Glutamatergic neuron (in vitro differentiated cells): ENCODE results near the gene LHCGR. TPM values are rescaled to one million over a fixed set of nuclear protein-coding genes. Genes with fewer than 3 reads are reported as not detected.

Source experiments
- DNase-seq: peaks from one replicate; pipeline ENCODE4 v3.0.0; 2022
- H3K27ac Mint-ChIP-seq: one replicate; pipeline ENCODE4 v1.8.0; 2020; ENCODE audit warnings: mild to moderate bottlenecking, mixed read lengths, inconsistent platforms; ENCODE audit not compliant: unreplicated experiment
- H3K27me3 Mint-ChIP-seq: one replicate; pipeline ENCODE4 v1.8.0; 2020; ENCODE audit warnings: mild to moderate bottlenecking, moderate library complexity, mixed read lengths, inconsistent platforms; ENCODE audit not compliant: unreplicated experiment
- H3K36me3 Mint-ChIP-seq: one replicate; pipeline ENCODE4 v1.8.0; 2020; ENCODE audit warnings: mild to moderate bottlenecking, mixed read lengths, inconsistent platforms; ENCODE audit not compliant: unreplicated experiment
- H3K4me1 Mint-ChIP-seq: one replicate; pipeline ENCODE4 v1.8.0; 2020; ENCODE audit warnings: mild to moderate bottlenecking, low read depth, mixed read lengths, inconsistent platforms; ENCODE audit not compliant: unreplicated experiment
- H3K4me3 Mint-ChIP-seq: one replicate; pipeline ENCODE4 v1.8.0; 2020; ENCODE audit warnings: mild to moderate bottlenecking, mixed read lengths, inconsistent platforms; ENCODE audit not compliant: unreplicated experiment
- H3K9me3 Mint-ChIP-seq: one replicate; pipeline ENCODE4 v1.8.0; 2020; ENCODE audit warnings: mild to moderate bottlenecking, moderate library complexity, mixed read lengths, inconsistent platforms; ENCODE audit not compliant: unreplicated experiment
- total RNA-seq: library from RNA; stranded (reverse); fragmentation: NEBNext Ultra II Directional; extraction: Animal tissue kit (Norgen Biotek cat#: 25700); gene quantifications from one replicate; pipeline ENCODE4 v1.2.1, GENCODE V29; 2021; ENCODE audit not compliant: unreplicated experiment
- TF ChIP-seq, protein P1 (sequence below): fragments of 200-600 bp; sonication (generic); IDR thresholded peaks from one replicate; pipeline ENCODE4 v1.5.0; 2021; ENCODE audit not compliant: partially characterized antibody, unreplicated experiment

The LHCGR gene
- total RNA-seq, 1 donor from 2014 or later, result not detected

DNA sequence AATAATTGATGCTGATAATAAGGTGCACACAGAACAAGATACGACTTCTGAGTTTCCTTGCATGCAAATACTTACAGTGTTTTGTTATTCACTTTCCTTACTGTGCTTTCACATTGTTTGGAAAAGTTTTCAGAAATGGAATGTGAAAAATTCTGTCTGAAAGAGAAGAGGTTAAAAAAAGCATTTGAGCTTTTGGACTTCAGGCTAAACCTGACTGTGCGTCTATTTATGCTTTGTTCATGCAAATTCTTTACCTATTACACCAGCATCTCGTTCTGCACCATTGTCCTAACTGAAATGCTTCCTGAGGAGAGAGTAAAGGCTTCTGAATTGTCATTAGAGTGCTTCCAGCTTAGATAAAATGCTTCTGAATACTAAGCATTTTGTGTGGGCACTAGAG is 61.4 kb downstream of the LHCGR start:
- Mint-ChIP-seq H3K4me1 (peaks cover 8% of the 10 kb centered on the region), H3K4me3 (no peak overlapping the region), H3K9me3 (peaks cover 3% of the 10 kb centered on the region), H3K27me3 (no peaks in the 10 kb centered on the region), H3K27ac (no peak overlapping the region), H3K36me3 (no peaks in the 10 kb centered on the region)
- TF ChIP-seq, protein P1, sequence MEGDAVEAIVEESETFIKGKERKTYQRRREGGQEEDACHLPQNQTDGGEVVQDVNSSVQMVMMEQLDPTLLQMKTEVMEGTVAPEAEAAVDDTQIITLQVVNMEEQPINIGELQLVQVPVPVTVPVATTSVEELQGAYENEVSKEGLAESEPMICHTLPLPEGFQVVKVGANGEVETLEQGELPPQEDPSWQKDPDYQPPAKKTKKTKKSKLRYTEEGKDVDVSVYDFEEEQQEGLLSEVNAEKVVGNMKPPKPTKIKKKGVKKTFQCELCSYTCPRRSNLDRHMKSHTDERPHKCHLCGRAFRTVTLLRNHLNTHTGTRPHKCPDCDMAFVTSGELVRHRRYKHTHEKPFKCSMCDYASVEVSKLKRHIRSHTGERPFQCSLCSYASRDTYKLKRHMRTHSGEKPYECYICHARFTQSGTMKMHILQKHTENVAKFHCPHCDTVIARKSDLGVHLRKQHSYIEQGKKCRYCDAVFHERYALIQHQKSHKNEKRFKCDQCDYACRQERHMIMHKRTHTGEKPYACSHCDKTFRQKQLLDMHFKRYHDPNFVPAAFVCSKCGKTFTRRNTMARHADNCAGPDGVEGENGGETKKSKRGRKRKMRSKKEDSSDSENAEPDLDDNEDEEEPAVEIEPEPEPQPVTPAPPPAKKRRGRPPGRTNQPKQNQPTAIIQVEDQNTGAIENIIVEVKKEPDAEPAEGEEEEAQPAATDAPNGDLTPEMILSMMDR, result no peak
- DNase-seq, result no peak

DNA sequence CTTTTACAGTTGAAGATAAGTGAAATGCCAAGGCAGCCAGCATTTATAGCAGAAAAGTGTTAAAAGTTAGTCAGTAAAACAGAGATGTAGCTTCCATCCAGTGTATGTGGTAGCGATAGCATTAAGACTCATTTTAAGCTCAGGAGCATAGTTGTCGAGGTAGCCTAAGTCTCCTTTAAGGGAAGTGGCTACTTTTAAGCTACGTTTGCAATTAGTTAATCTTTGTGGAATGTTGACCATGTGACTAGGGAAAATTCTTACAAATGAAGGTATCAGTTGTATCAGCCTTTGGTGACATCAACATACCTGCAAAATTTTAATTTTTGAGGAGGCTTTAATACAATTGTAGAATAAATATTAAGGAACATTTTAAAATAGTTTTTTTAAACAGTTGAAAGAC is 61.9 kb downstream of the LHCGR start:
- H3K36me3 Mint-ChIP-seq, result no peaks in the 10 kb centered on the region
- TF ChIP-seq, protein P1, result no peak
- H3K27ac Mint-ChIP-seq, result no peak overlapping the region
- H3K4me3 Mint-ChIP-seq, result no peak overlapping the region
- H3K27me3 Mint-ChIP-seq, result no peaks in the 10 kb centered on the region
- peaks cover 2% of the 10 kb centered on the region for H3K9me3 Mint-ChIP-seq
- H3K4me1 Mint-ChIP-seq, result peaks cover 8% of the 10 kb centered on the region
- no peak for DNase-seq

DNA sequence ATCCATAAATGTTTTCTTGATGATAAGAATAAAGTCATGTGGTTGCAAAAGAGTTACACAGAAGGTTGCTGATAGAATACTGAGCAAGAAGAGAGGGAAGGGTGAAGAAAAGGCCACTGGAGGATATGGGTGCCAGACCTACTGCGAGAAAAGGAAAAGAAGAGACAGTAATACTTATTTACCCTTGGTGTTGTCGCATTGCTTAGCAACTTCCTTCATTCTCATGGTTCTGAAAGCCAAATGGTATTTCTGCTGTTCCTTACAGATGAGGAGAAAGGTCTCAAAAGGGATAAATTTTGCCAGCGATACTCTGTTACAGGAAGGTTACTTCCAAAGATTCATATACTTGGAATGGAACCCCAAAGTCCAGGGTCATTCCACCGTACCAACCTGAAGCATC is 62.5 kb downstream of the LHCGR start:
- peaks cover 8% of the 10 kb centered on the region for H3K4me1 Mint-ChIP-seq
- H3K27me3 Mint-ChIP-seq, result no peaks in the 10 kb centered on the region
- H3K27ac Mint-ChIP-seq, result no peak overlapping the region
- no peaks in the 10 kb centered on the region for H3K36me3 Mint-ChIP-seq
- no peak overlapping the region for H3K4me3 Mint-ChIP-seq
- peaks cover 2% of the 10 kb centered on the region for H3K9me3 Mint-ChIP-seq
- TF ChIP-seq, protein P1, result no peak
- no peak for DNase-seq

DNA sequence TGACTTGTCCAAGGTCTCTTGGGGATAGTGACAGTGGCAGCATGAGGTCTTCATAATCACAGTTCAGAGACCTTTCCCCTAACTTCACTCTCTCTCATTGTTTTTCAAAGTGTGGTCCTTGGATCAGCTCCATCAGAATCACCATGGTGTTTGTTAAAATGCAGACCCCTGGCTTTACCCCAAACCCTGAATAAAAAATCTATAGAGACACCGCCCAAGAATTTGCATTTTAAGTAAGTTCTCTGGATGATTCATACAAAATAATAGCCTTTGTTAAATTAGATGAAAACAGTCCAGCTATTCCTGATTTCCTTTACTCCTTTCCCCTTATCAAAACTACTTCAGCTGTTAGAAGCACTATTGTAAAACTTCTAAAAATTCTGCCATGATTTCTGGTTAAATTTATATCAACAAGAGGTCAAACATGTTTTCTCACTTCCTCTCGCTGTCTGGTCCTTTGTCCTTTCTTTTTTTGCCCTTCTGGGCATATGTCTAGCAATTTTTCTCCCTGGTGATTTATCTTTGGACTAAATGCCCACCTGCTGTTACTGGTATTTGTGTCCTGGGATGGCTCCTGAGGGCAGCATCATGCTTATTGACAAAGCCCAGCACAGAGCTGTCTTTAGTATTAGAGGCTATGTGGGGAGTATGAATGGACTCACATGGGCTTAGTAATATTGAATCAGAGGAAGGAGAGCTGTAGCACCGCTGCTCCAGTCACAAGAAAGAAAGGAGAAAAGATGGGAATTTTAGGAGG is 63.4 kb downstream of the LHCGR start:
- Mint-ChIP-seq H3K36me3 (no peaks in the 10 kb centered on the region), H3K27me3 (no peaks in the 10 kb centered on the region), H3K27ac (no peak overlapping the region), H3K9me3 (peaks cover 2% of the 10 kb centered on the region), H3K4me1 (peaks cover 8% of the 10 kb centered on the region), H3K4me3 (no peak overlapping the region)
- DNase-seq, result no peak
- TF ChIP-seq, protein P1, result no peak

DNA sequence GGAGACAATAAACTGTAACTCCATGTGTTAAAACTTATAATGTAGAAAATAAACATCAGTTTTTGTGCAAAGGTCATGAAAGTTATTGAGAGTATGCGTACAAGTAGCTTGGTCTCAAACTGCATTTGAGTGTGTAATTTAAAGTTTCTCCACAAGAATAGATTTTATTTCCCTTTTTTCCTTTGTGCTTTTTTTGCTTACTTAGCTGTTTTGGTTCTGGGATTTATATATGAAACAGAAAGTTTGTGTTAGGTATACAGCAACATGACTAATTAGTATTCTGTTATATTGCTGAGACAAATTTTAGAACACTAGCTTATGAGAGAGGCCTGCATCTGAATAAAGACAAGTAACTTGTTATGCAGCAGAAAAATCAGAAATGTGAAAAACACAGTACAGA is 70.4 kb downstream of the LHCGR start:
- TF ChIP-seq, protein P1, result no peak
- Mint-ChIP-seq H3K9me3 (peaks cover 2% of the 10 kb centered on the region), H3K4me1 (peaks cover 3% of the 10 kb centered on the region), H3K27ac (no peak overlapping the region), H3K4me3 (no peak overlapping the region), H3K36me3 (no peaks in the 10 kb centered on the region), H3K27me3 (no peaks in the 10 kb centered on the region)
- DNase-seq, result no peak
